GM23338 (cell line): ENCODE data around the gene EGFL7. TPM values are rescaled to one million over a fixed set of nuclear protein-coding genes. Genes with fewer than 3 reads are reported as not detected.

Experiments
- CTCF ChIP-seq, 2 experiments: fragments of 200-600 bp in 1 of 2; sonication (generic) in 1 of 2; conservative IDR thresholded peaks; 2 replicates each; pipeline versions ENCODE4 v1.5.1 to v1.6.1; 2016 to 2017; ENCODE audit warnings: antibody characterized with exemption in 2 of 2, low read depth in 2 of 2, mild to moderate bottlenecking in 2 of 2, moderate library complexity in 1 of 2
- EZH2 ChIP-seq: fragments of 200-600 bp; sonication (generic); IDR thresholded peaks from one replicate; pipeline ENCODE4 v1.8.0; 2017; ENCODE audit warnings: antibody characterized with exemption, mild to moderate bottlenecking, low read depth; ENCODE audit not compliant: unreplicated experiment
- REST ChIP-seq: IDR thresholded peaks from one replicate; pipeline ENCODE4 v1.6.1; 2018; ENCODE audit warnings: antibody characterized with exemption; ENCODE audit not compliant: unreplicated experiment
- STAT1 ChIP-seq: IDR thresholded peaks from one replicate; pipeline ENCODE4 v1.6.1; 2016; ENCODE audit warnings: antibody characterized with exemption; ENCODE audit not compliant: unreplicated experiment
- ZNF114 ChIP-seq: fragments of 250-450 bp; sonication (Bioruptor Pico); IDR thresholded peaks from 2 replicates; pipeline ENCODE4 v1.5.0; 2020; ENCODE audit warnings: mild to moderate bottlenecking, moderate library complexity
- ZNF462 ChIP-seq: fragments of 250-450 bp; sonication (Bioruptor Pico); IDR thresholded peaks from 2 replicates; pipeline ENCODE4 v1.5.0; 2020; ENCODE audit warnings: mild to moderate bottlenecking, moderate library complexity
- polyA plus RNA-seq: library from polyadenylated mRNA; unstranded; fragments of >200 nt; fragmentation: Nextera tagmentation; extraction: Ambion mirVana; gene quantifications from 2 replicates; pipeline ENCODE4 v1.2.1, GENCODE V29; 2016
- total RNA-seq: library from RNA; depleted of rRNA; stranded (reverse); fragments of >200 nt; shearing (Covaris generic); gene quantifications from 2 replicates; pipeline ENCODE4 v1.2.3, GENCODE V29; 2014

The EGFL7 gene
- total and polyA plus RNA-seq, 2 experiments from 2014 or later, result 44.4 to 60.8 TPM

GRCh38 chr9:136621734-136622093 lies 41.0 kb upstream of the EGFL7 start (continued):
- TF ChIP-seq ZNF462 (CRISPR knock-in tag) (no peak), STAT1 (no peak), REST (no peak), EZH2 (no peak), CTCF (conservative IDR thresholded peaks at IDR 0.05; ENCODE audit: low read depth in 2 of 2) (no peak), ZNF114 (CRISPR knock-in tag) (no peak)
